Measurements from ENCODE around the gene PBX4.
A peak's percentile ranks its signal among the peaks of the same experiment; 100 is the strongest.

Gene PBX4

DNA sequence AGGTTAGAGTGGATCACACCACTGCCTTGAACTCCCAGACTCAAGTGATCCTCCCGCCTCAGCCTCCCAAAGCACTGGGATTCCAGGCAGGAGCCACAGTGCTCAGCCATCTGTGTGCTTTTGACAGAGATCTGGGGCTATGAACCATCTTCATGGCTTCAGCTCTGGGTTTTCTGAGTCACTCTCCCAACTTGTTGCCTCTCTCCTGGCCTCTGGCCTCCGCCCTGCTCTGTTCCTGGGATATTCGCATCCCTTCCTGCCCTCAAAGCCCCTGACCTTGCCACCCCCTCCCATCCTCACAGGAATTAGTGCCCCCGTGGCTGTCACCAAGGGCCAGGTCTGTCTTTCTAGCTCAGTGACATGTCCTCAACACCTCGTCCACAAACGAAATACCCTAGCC is 30.7 kb upstream of the PBX4 start:
- DNase-seq: no peak

GRCh38 chr19:19647037-19647835 is 28.7 kb upstream of the PBX4 start:
- DNase-seq: no peak

DNA sequence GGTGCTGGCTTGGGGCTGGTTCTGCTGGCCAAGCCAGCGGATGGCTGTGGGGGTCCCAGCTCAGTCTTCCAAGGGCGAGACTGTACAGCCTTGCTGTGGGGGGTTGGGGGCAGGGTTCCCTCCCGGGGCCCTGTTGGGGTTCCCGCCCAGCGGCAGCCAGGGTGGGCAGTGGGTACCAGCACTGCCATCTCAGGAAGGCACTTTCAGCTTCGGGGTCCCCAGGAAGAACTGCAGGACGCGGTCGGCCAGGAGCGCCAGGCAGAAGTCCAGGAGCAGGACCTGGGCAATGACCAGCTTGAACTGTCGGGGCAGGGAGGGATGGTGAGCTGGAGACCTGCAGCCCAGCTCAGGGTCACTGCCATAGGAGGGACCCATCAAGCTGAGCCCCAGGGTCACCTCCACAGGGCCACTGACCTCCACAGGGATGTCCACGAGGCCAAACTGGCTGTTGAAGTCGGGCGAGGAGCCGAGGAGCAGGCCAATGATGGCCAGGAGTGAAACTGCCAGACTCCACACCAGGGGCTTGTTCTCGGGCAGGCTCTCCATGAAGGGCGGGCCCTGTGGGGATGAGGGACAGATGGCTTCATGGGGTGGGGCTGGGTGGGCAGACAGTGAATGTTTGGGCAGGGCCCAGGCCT is 26.9 kb upstream of the PBX4 start:
- no peak for DNase-seq

DNA sequence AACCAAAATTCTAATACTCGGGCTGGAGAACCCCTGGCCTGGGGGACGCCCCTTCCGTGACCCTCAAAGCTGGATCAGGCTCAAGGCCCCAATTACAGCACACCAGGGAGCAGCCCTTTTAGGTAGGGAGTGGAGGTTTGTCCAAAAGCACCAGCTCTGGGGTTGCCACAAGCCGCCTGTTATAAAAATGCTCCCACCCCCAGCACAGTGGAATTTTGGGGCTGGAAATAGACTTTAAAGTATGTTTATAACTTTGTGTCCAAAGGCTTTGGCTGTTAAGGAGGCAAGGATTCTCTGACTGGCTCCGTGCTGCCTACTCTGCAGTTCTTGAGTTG is 25.5 kb upstream of the PBX4 start:
- no peak for DNase-seq

- peak; percentile 45 for DNase-seq
Measured at GRCh38 chr19:19643158-19644053, 24.9 kb upstream of the PBX4 start, which contains the start of gene GMIP. TSS of gene GMIP (minus strand) at chr19:19643657. CDS start at chr19:19643529, 128 bp downstream.

GRCh38 chr19:19642506-19643157 is 24.1 kb upstream of the PBX4 start:
- peak; percentile 7 for DNase-seq

GRCh38 chr19:19637523-19638251 is 19.2 kb upstream of the PBX4 start:
- DNase-seq: no peak

- no peak for DNase-seq
Measured at GRCh38 chr19:19637186-19637522, 18.7 kb upstream of the PBX4 start.

- no peak for DNase-seq
Measured at GRCh38 chr19:19636573-19637185, 18.2 kb upstream of the PBX4 start.

- DNase-seq: no peak
Measured at GRCh38 chr19:19635313-19635702, 16.8 kb upstream of the PBX4 start.

DNA sequence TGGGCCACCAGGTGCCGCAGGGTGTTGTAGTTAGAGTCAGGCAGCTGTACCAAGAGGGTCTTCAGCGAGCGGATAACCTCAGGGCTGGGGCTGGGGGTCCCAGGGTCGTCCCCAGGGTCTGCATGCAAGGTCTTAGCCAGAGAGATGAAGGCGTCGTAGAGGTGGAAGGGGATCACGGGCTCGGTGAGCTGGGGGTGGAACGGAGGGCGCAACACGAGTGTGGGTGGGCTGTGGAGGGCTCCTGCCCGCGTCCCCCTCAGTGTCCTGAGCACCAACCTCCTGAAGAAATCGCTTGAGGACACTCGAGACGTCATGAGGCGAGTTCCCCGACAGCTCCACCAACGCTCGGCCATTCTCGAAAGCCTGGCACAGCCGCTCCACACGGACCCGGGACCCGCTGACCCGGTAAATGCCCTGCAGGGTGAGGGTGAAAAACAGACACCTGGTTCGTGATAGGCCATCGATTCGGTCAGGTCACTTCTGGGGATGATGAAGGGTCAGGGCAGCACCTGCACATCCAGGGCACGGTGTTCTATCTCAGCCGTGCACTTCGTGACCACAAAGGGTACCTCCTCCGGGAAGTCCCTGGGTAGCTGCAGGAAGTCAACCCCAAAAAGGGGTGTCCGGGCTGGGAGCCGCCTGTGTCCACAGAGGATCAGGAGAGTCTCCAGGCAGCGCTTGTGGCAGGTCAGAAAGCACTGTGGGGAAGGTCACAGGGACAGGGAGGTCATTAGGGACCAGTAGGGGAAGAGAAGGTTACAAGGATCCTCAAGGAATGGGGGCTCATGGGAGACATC is 16.2 kb upstream of the PBX4 start:
- DNase-seq: no peak

DNA sequence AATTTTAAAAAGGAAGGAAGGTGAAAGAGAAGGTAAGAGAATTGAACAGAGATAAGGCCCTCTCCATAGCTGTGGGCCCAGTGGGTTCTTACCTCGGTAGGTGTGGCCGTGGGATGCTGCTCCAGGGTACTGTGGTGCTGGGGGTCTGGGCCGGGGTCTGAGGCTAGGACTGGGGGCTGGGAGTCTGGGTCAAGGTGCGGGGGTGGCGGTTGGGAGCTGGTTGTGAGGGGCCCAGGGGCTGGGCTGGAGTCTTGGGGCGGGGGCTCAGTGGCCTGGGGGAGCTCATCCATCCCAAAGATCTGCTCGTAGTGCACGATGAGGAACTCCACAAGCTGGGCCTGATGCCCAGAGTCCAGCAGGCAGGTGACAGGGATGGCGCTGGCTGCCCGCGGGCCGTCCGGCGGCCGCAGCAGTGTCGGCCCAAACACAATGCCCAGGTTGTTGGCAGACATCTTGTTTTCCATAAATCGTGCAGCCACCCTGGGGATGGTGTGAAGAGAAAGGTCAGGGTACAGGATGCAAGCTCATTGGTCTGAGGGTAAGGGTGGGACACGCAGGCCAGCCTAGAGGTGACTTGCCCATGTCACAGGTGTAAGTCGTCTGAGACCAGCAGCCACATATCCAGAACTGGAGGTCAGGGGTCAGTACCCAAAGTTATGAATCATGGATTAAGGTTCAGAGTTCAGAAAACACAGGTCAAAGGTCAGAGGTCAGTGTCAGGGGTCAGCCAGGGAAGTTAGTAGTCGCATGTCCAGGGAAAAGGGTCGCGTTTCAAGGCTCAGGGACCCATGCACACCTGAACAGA is 15.4 kb upstream of the PBX4 start:
- no peak for DNase-seq

DNA sequence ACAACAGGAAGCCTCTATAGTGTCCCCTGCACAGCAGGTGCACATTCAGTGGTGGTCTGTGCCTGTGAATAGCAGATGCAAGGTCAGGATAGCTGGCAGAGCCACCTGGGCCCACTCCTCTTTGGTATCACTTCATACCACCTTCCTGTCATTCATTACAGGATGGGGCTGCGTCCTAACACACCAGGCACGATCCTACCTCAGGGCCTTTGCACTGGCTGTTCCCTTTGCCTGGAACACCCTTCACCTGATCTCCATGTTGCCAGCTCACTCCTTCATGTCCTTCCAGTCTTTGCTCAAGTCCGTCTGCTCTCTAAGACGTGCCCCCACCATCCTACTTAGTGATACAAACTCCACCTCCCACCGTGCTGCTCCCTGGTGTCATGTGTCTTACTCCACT is 14.2 kb upstream of the PBX4 start:
- DNase-seq: no peak

GRCh38 chr19:19631346-19631745 is 12.9 kb upstream of the PBX4 start:
- DNase-seq: no peak

DNA sequence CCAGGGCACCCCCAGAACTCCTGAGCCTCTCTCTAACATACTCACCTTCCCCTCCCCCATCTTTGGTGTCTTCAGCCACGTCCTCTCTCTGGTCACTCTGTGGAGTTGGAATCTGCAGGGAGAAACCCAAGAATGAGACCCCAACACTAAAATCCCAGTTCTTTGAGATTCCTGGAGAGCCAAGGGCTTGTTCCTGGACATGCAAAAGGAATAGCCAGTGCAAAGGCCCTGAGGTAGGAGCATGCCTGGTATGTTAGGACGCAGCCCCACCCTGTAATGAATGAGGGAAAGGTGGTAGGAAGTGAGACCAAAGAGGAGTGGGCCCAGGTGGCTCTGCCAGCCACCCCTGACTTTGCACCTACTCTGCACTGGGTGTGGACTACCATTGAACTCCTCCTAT is 11.9 kb upstream of the PBX4 start:
- no peak for DNase-seq

DNA sequence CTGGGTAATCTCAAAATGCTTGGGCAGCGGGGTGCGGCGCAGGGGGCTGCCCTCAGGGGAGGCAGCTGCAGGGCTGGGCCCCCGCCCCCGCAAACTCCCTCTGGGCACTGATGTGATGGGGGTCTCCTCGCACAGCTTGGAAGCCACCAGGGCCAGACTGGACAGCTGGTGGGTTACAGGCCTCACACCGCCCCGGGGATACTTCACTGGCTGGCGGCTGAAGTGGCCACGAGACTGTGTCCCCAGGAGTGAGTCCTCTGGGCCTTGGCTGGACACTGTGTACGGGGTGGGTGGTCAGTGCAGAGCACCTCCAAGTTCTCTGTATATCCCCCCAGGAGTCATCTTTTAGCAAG is 11.6 kb upstream of the PBX4 start:
- DNase-seq: no peak

- peak; percentile 49 for DNase-seq
Measured at GRCh38 chr19:19628501-19629134, 10.1 kb upstream of the PBX4 start.

DNA sequence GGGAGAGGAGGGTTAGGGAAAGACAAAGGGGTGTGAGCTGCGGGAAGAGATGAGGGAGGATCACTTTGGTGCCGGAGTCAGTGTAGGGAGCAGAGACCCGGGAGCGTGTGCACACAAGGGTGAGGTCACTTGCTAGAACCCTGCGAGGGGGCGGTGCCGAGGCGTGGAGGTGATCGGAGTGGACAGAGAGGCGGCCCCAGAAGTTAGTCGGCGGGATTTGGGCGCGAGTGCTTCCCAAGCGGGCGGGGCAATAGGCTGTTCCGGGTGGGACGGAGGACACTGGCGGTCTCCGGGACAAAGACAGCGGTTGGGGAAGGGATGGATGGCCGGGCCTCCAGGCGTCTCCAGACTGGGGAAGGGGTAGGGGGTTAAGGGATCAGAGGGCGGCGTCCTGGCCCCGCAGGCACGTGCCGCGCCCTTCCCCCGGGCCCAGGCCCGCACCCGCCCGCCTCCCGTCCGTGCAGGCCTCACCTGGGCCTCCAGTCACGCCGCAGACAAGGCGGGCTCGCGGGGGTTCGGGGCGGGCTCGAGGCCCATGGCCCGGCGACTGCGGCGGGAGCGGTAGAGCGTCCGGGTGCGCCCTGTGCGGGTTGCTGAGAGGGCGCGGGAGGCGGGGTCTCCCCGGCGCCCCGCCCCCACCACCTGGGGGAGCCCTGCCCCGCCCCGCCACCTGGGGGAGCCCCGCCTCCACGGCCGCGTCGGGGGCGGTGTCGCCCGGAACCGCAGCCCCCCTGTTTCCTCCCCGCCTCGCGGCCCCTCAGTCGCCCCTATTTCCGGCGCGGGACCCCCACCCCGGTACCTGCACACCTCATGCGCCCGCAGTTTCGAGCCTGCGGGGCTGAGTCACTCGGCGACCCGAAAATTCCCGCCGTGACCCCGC is 9.4 kb upstream of the PBX4 start, which contains the start of gene LPAR2:
TSS of gene LPAR2 (minus strand) at position 600 of the 880 bp plus-strand sequence. CDS start 945 bp downstream, outside the sequence.
- peak; percentile 72 for DNase-seq
